ENCODE measurements around the gene MARF1. TPM values are rescaled to one million over a fixed set of nuclear protein-coding genes. Genes with fewer than 3 reads are reported as not detected.

MARF1 gene
- total and polyA plus RNA-seq, 9 of the 15 experiments (the other 6 are each of a cell fraction or from before 2014, with no cell fraction given), result 4.7 to 33.2 (median 11.7) TPM

DNA sequence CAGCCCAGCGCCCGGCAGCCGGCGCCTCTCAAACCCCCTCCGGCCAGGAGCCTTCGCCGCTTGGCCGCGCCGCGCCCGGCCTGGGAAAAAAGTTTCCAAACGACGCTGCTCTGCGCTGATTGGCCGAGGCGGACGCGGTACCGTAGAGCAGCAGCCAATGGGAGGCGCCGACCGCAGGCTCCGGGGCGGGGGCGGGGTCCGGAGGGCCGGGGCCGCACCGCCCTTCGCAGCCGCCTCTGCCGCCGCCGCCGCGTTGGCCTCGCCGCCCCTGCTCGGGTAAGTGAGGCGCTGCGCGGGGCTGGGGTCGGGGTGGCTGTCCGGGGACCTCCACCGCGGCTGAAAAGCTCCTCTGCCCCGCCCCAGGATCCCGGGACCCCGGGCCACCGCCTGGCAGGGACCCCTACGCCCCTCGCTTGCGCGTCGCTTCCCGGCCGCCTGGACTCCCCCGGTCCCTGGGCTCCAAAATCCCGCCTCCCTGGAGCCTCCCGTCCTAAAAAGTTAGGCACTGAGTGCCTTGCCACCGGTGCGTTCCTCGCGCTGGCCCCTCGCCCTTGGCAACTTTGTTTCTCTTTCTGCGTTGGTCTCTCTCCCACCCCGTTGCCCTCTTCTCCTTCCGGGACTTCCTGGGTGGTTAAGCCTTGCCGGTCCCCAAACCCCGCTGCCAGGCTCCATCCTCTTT lies 7.2 kb upstream of the MARF1 start, which contains the start of gene NDE1 (continued):
- peak; percentile 96 for TF ChIP-seq FOXM1 (IDR thresholded peaks at IDR 0.05; ENCODE audit: low read depth)
- TF ChIP-seq FOXM1 (CRISPR knock-in tag; IDR thresholded peaks at IDR 0.05; ENCODE audit: low read depth), result peak; percentile 89; the same call in 1 of the 2 replicates
- no peak for TF ChIP-seq TOE1 (IDR thresholded peaks at IDR 0.05; ENCODE audit: borderline replicate concordance)
- TF ChIP-seq TOE1 (CRISPR knock-in tag; IDR thresholded peaks at IDR 0.05; ENCODE audit: borderline replicate concordance, low read depth), result no peak
- TF ChIP-seq TFAP4 (CRISPR knock-in tag; IDR thresholded peaks at IDR 0.05; ENCODE audit: borderline replicate concordance), result peak; percentile 59; the same call in 1 of the 2 replicates
- no peak for TF ChIP-seq ZBTB17 (CRISPR knock-in tag; IDR thresholded peaks at IDR 0.05)
- 0 out of 2 replicates have a peak, but pooled peaks have one; percentile 43 for TF ChIP-seq ZNF511 (CRISPR knock-in tag; IDR thresholded peaks at IDR 0.05)
- no peak for TF ChIP-seq HNRNPH1 (optimal IDR thresholded peaks at IDR 0.05; ENCODE audit: low read depth, low read length)
- TF ChIP-seq PHF8 (IDR thresholded peaks at IDR 0.05; ENCODE audit: borderline replicate concordance, low read length), result peak; percentile 79; the same call in 1 of the 2 replicates
- peak in 1 of 2 experiments; percentile 14; a peak in 1 of 4 replicates for TF ChIP-seq SIN3A (IDR thresholded peaks at IDR 0.05; ENCODE audit: borderline replicate concordance in 2 of 2, control insufficient read depth in 1 of 2, low read depth in 2 of 2, low read length in 2 of 2)
- peak; percentile 53; the same call in 1 of the 2 replicates for TF ChIP-seq KAT7 (CRISPR knock-in tag; IDR thresholded peaks at IDR 0.05; ENCODE audit: borderline replicate concordance)
- peak; percentile 80 for TF ChIP-seq ZFX (CRISPR knock-in tag; IDR thresholded peaks at IDR 0.05)
- TF ChIP-seq CCNT2 (IDR thresholded peaks at IDR 0.05; ENCODE audit: borderline replicate concordance, extremely low read depth, insufficient read length, low read depth, low read length), result peak; percentile 69
- peak; percentile 91 for TF ChIP-seq CXXC5 (CRISPR knock-in tag; IDR thresholded peaks at IDR 0.05)
- TF ChIP-seq, protein P1, sequence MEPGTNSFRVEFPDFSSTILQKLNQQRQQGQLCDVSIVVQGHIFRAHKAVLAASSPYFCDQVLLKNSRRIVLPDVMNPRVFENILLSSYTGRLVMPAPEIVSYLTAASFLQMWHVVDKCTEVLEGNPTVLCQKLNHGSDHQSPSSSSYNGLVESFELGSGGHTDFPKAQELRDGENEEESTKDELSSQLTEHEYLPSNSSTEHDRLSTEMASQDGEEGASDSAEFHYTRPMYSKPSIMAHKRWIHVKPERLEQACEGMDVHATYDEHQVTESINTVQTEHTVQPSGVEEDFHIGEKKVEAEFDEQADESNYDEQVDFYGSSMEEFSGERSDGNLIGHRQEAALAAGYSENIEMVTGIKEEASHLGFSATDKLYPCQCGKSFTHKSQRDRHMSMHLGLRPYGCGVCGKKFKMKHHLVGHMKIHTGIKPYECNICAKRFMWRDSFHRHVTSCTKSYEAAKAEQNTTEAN (CRISPR knock-in tag; IDR thresholded peaks at IDR 0.05), result no peak
- TF ChIP-seq POLR2G (IDR thresholded peaks at IDR 0.05; ENCODE audit: low read depth, low read length), result peak; percentile 91
- TF ChIP-seq EP400 (IDR thresholded peaks at IDR 0.05), result peak; percentile 40; the same call in 1 of the 2 replicates
- TF ChIP-seq HNRNPK (IDR thresholded peaks at IDR 0.05; ENCODE audit: low read depth, low read length, poor library complexity, severe bottlenecking), result no peak
- TF ChIP-seq MBD2 (IDR thresholded peaks at IDR 0.05; ENCODE audit: borderline replicate concordance, low read depth), result peak; percentile 52; the same call in 1 of the 2 replicates
- TF ChIP-seq GATAD2A (IDR thresholded peaks at IDR 0.05), result no peak
- no peak for TF ChIP-seq NR2C1 (IDR thresholded peaks at IDR 0.05)
- no peak for TF ChIP-seq NR2C1 (tag; IDR thresholded peaks at IDR 0.05)
- TF ChIP-seq GTF2A2 (tag; IDR thresholded peaks at IDR 0.05), result no peak
- TF ChIP-seq SP2 (IDR thresholded peaks at IDR 0.05; ENCODE audit: extremely low read depth, low read depth, low read length, poor library complexity, severe bottlenecking), result peak; percentile 24
- TF ChIP-seq EWSR1 (IDR thresholded peaks at IDR 0.05; ENCODE audit: borderline replicate concordance, low read depth, partially characterized antibody), result no peak
- 0 out of 2 replicates have a peak, but pooled peaks have one; percentile 16 for TF ChIP-seq SOX6 (IDR thresholded peaks at IDR 0.05)
